GM18909 (cell line): ENCODE measurements around the gene CLSTN2.

Experiments used
- ATAC-seq: cut with Tn5 transposase; IDR thresholded peaks from one replicate; pipeline ENCODE4 v1.9.1; 2021; ENCODE audit warnings: mild to moderate bottlenecking; ENCODE audit not compliant: unreplicated experiment, poor library complexity

Gene CLSTN2

GRCh38 chr3:140252812-140253656, 318.0 kb downstream of the CLSTN2 start:
- no peak for ATAC-seq

GRCh38 chr3:140258222-140258724, 323.3 kb downstream of the CLSTN2 start:
- ATAC-seq, result no peak

- ATAC-seq, result no peak
Observed at GRCh38 chr3:140265302-140265701, 330.3 kb downstream of the CLSTN2 start.

GRCh38 chr3:140268103-140268502, 333.1 kb downstream of the CLSTN2 start:
- no peak for ATAC-seq

GRCh38 chr3:140268610-140269009, 333.6 kb downstream of the CLSTN2 start:
- ATAC-seq, result no peak

GRCh38 chr3:140270329-140270728, 335.3 kb downstream of the CLSTN2 start:
- no peak for ATAC-seq

- no peak for ATAC-seq
Observed at GRCh38 chr3:140273542-140274195, 338.7 kb downstream of the CLSTN2 start.

- ATAC-seq, result no peak
Observed at GRCh38 chr3:140274429-140274828, 339.4 kb downstream of the CLSTN2 start.

- no peak for ATAC-seq
Observed at GRCh38 chr3:140276703-140277102, 341.7 kb downstream of the CLSTN2 start.

GRCh38 chr3:140277886-140278285, 342.9 kb downstream of the CLSTN2 start:
- no peak for ATAC-seq

GRCh38 chr3:140284372-140284771, 349.4 kb downstream of the CLSTN2 start:
- ATAC-seq, result no peak

GRCh38 chr3:140285380-140285779, 350.4 kb downstream of the CLSTN2 start:
- ATAC-seq, result no peak

- ATAC-seq, result no peak
Observed at GRCh38 chr3:140288595-140288994, 353.6 kb downstream of the CLSTN2 start.

- ATAC-seq, result no peak
Observed at GRCh38 chr3:140290105-140290504, 355.1 kb downstream of the CLSTN2 start.

- ATAC-seq, result no peak
Observed at GRCh38 chr3:140292170-140292569, 357.2 kb downstream of the CLSTN2 start.

GRCh38 chr3:140292684-140293083, 357.7 kb downstream of the CLSTN2 start:
- no peak for ATAC-seq

- ATAC-seq, result no peak
Observed at GRCh38 chr3:140294058-140294457, 359.1 kb downstream of the CLSTN2 start.

- ATAC-seq, result no peak
Observed at GRCh38 chr3:140296796-140297352, 361.9 kb downstream of the CLSTN2 start.

GRCh38 chr3:140298043-140298442, 363.1 kb downstream of the CLSTN2 start:
- ATAC-seq, result no peak

GRCh38 chr3:140298569-140299070, 363.6 kb downstream of the CLSTN2 start:
- no peak for ATAC-seq

- ATAC-seq, result no peak
Observed at GRCh38 chr3:140303875-140304274, 368.9 kb downstream of the CLSTN2 start.
